NCI-H146 (cell line): ENCODE data around the gene RAB43.

Source experiments
- DNase-seq: peaks from one replicate; lab custom pipeline; 2025; lab: John Stamatoyannopoulos, UW

The RAB43 gene

GRCh38 chr3:129038121-129038855, 83.3 kb downstream of the RAB43 start:
- no peak for DNase-seq
